ENCODE data around the gene EPB41L2. TPM values are rescaled to one million over a fixed set of nuclear protein-coding genes. Genes with fewer than 3 reads are reported as not detected.
A peak's percentile ranks its signal among the peaks of the same experiment; 100 is the strongest.

The EPB41L2 gene
- total and polyA plus RNA-seq, 8 donors = 13.0 to 63.0 (median 17.4) TPM

DNA sequence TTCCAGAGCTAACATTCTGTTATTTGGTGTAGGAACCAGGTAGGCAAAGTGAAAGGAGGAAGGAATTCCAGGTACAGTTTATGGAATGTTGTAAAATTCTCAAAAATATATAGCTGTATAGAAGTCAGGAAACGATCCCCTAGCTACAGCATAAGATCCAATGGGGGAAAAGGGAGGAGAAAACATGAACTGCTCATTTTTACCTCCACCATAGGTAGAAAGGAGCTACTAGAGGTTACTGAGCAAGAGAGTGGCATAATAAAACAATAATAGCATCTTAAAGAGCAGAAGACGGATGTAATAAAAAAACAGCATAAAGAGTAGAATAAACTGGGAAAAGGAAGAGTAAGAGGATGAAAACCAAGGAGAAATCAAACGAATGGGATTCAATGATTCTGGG, 26.9 kb downstream of the EPB41L2 start:
- FAIRE-seq (no peak), DNase-seq (no peak), ATAC-seq (no peak)
- H3K27me3 ChIP-seq = no peaks in the 10 kb centered on the region
- no peak overlapping the region for H3K4me3 ChIP-seq
- intact Hi-C loops (cut with DNase I) = no loop called here
- no peak overlapping the region for H3K27ac ChIP-seq
- TF ChIP-seq, protein P1, sequence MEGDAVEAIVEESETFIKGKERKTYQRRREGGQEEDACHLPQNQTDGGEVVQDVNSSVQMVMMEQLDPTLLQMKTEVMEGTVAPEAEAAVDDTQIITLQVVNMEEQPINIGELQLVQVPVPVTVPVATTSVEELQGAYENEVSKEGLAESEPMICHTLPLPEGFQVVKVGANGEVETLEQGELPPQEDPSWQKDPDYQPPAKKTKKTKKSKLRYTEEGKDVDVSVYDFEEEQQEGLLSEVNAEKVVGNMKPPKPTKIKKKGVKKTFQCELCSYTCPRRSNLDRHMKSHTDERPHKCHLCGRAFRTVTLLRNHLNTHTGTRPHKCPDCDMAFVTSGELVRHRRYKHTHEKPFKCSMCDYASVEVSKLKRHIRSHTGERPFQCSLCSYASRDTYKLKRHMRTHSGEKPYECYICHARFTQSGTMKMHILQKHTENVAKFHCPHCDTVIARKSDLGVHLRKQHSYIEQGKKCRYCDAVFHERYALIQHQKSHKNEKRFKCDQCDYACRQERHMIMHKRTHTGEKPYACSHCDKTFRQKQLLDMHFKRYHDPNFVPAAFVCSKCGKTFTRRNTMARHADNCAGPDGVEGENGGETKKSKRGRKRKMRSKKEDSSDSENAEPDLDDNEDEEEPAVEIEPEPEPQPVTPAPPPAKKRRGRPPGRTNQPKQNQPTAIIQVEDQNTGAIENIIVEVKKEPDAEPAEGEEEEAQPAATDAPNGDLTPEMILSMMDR (IDR thresholded peaks at IDR 0.05) = no peak
- peaks cover 0 to 5% (median 0%) of the 10 kb centered on the region in 3 donors for H3K4me1 ChIP-seq
- 75 to 82% methylated on average over 3 of the region's 3 CpGs for WGBS, 2 donors
- no peaks in the 10 kb centered on the region for H3K9me3 ChIP-seq
- H3K36me3 ChIP-seq = no peaks in the 10 kb centered on the region

- intact Hi-C loops (cut with DNase I) = no loop called here
- no peaks in the 10 kb centered on the region for H3K27me3 ChIP-seq
- no peaks in the 10 kb centered on the region for H3K9me3 ChIP-seq
- FAIRE-seq (no peak), DNase-seq (no peak), ATAC-seq (no peak)
- whole genome bisulfite sequencing, 2 donors = 82 to 96% methylated on average over 1 of the region's 1 CpG
- no peaks in the 10 kb centered on the region for H3K36me3 ChIP-seq
- peaks cover 0 to 5% (median 0%) of the 10 kb centered on the region in 3 donors for H3K4me1 ChIP-seq
- H3K27ac ChIP-seq = no peak overlapping the region
- TF ChIP-seq, protein P1 (IDR thresholded peaks at IDR 0.05) = no peak
- H3K4me3 ChIP-seq = no peak overlapping the region
Observed at GRCh38 chr6:131035582-131035981, 27.5 kb downstream of the EPB41L2 start.

GRCh38 chr6:131033631-131034030, 29.4 kb downstream of the EPB41L2 start:
- DNase-seq (no peak), ATAC-seq (no peak), FAIRE-seq (no peak)
- TF ChIP-seq, protein P1 (IDR thresholded peaks at IDR 0.05) = no peak
- Histone ChIP-seq H3K36me3 (no peaks in the 10 kb centered on the region), H3K4me1 (peaks cover 4 to 14% (median 6%) of the 10 kb centered on the region in 3 donors), H3K27me3 (no peaks in the 10 kb centered on the region), H3K27ac (no peak overlapping the region), H3K9me3 (no peaks in the 10 kb centered on the region), H3K4me3 (no peak overlapping the region)
- 81 to 84% methylated on average over 1 of the region's 1 CpG for WGBS, 2 donors
- intact Hi-C loops (cut with DNase I) = no loop called here

DNA sequence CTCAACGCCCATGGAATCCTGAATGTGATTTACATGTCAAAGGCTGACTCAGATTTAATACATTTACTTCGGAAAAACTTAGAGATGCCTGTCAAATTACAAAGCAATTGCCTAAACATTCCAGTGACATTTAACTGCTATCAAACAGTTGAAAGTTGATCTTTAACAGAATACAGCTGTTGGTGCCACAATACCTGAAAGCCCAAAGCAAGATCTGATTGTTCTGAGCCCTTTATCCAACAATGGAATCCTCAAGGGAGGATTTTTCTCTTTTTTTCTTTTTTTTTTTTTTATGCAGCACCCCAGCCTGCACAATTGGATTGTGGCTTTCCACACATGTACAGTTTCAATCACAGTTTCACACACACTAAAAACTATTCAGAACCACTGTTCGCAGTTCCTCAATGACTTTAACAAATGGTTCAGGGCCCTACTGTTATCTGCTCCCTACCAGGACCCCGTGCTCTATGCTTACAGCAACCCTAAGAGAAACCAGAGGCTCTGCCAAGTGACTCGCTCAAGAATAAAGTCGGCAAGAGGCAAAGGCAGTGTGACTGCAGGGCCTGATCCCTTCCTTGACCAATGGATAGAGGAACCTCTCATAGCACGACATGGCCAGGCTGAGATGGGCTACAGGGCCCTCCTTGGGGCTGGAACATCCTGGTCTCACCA, 33.3 kb downstream of the EPB41L2 start:
- 56 to 60% methylated on average over 7 of the region's 7 CpGs for WGBS, 2 donors
- no peak for DNase-seq
- Histone ChIP-seq H3K9me3 (no peaks in the 10 kb centered on the region), H3K36me3 (no peaks in the 10 kb centered on the region), H3K4me3 (no peak overlapping the region), H3K27me3 (no peaks in the 10 kb centered on the region), H3K4me1 (peaks cover 4 to 14% (median 6%) of the 10 kb centered on the region in 3 donors), H3K27ac (no peak overlapping the region)
- FAIRE-seq = no peak
- ATAC-seq = peak in 2 of 4 donors; percentile 52 to 56
- TF ChIP-seq, protein P1 (IDR thresholded peaks at IDR 0.05) = no peak
- intact Hi-C loops (cut with DNase I) = no loop called here

DNA sequence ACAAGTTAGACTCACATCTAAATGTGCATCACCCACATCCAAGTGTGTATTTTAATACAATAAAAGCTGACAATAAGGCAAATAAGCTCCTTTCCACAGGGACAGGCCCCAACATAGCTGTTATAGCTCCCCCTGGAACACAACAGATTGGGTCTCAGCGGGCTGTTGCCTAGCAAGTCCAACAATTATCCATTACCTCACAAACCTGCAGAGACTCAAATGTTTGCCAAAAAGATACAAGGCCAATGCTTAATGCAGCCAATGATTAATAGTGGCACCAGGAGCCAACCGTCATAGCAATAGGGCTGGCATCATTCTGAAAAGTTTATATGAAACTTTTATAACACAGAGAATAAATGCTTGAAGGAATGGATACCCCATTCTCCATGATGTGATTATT, 35.7 kb downstream of the EPB41L2 start:
- DNase-seq = no peak

More for the DNA sequence above, 35.7 kb downstream of the EPB41L2 start:
- Histone ChIP-seq H3K27me3 (no peaks in the 10 kb centered on the region), H3K4me3 (no peak overlapping the region), H3K27ac (no peak overlapping the region), H3K9me3 (no peaks in the 10 kb centered on the region), H3K4me1 (peaks cover 4 to 14% (median 6%) of the 10 kb centered on the region in 3 donors), H3K36me3 (no peaks in the 10 kb centered on the region)
- intact Hi-C loops (cut with DNase I) = no loop called here
- TF ChIP-seq, protein P1 (IDR thresholded peaks at IDR 0.05) = no peak
- ATAC-seq (peak; percentile 54 to 82 (median 68)), FAIRE-seq (no peak)
- WGBS, 2 donors = 58 to 65% methylated on average over 2 of the region's 2 CpGs

Measured in pancreas (tissue), 10 donors.